GM21390 (cell line): ENCODE results near the gene SLC1A2.

Experiments
- ATAC-seq: cut with Tn5 transposase; IDR thresholded peaks from one replicate; pipeline ENCODE4 v1.9.1; 2021; ENCODE audit not compliant: unreplicated experiment

SLC1A2 gene

GRCh38 chr11:35419184-35419829 is at the start of gene SLC1A2:
Gene SLC1A2, minus strand, starts transcription at chr11:35419558. Its CDS starts 592 bp downstream, at chr11:35418966.
- ATAC-seq = no peak

DNA sequence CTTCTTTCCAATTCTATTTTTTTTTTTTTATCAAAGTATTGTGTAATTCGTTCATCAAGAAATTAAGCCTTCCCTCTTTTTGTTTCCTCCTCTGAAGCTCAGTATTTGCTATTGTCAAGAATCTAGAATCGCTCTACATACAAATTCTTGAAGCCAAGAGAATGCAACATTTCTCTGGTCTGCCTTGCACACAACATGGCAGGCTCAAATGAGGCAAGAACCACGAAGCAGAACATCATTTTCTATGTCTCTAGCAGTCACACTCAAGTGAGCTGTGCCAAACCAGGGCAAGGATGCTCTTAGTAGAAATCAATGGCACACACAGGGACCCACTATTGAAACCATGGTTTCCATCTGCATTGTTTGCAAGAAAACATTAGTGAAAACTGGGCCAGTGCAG is 46.7 kb upstream of the SLC1A2 start:
- ATAC-seq = no peak

DNA sequence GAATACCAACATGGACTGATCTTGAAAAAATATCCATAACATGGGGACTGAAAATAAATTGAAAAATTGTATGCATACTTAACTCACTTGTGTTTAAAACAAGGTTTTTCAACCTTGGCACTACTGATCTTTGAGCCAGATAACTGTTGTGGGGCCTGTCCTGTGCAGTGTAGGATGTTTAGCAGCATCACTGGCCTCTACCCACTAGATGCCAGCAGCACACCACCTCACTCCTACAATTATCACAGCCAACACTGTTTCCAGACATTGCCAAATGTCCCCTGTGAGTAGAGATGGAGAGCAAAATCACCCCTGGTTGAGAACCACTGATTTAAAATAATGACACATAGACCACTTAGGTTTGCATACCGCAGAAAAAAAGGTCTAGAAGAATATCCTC is 45.0 kb upstream of the SLC1A2 start:
- no peak for ATAC-seq

- no peak for ATAC-seq
These were observed 44.0 kb upstream of the SLC1A2 start for GRCh38 chr11:35463331-35463751.

DNA sequence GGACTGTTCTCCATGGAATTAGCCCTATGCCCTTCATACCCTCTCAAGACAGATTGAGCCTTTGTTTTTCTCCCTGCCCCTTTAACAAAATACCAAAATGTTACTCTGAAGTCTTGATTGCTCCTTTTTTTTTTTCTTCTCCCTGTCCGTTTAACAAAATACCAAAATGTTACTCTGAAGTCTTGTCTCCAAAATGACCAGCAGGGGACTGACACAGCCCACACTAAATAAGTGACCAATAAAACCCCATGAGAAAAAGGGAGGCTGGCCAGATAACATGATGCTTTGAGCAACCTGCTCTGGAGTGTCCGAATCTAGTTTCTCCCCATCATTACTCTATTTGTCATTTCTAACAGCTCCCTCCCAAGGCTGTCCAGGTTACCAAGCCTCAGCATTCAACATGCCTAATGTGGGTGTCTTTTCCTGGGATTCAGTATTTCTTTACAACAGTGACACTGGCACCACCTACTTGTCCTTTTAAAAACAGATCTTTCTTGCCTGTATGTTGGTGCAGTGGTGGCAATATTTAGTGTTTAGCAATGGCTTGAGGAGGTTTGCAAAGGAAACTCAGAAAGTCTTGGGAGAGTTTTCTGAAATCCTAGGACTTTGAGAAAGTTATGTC is 42.7 kb upstream of the SLC1A2 start:
- no peak for ATAC-seq

- ATAC-seq = no peak
These were observed 40.1 kb upstream of the SLC1A2 start for GRCh38 chr11:35459489-35459888.

DNA sequence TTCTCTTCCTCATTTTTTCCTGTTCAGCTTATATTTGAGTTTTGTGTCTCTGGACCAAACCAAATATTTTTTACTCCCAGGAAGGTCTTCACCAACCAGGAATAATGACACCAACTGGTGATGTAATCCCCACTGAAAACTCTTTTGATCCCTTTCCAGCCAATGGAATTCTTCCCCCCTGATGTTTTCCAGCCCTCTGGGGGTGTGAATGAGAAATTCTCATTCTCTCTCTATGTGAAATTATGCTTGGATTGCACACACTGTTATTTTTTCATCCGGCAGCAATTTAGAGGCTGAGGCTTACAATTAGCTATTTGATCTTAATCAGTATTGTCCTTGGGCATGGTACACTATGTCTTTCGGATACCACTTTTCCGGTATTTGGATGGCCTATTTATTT is 39.5 kb upstream of the SLC1A2 start:
- ATAC-seq = no peak

- no peak for ATAC-seq
These were observed 35.0 kb upstream of the SLC1A2 start for GRCh38 chr11:35454362-35454761.

DNA sequence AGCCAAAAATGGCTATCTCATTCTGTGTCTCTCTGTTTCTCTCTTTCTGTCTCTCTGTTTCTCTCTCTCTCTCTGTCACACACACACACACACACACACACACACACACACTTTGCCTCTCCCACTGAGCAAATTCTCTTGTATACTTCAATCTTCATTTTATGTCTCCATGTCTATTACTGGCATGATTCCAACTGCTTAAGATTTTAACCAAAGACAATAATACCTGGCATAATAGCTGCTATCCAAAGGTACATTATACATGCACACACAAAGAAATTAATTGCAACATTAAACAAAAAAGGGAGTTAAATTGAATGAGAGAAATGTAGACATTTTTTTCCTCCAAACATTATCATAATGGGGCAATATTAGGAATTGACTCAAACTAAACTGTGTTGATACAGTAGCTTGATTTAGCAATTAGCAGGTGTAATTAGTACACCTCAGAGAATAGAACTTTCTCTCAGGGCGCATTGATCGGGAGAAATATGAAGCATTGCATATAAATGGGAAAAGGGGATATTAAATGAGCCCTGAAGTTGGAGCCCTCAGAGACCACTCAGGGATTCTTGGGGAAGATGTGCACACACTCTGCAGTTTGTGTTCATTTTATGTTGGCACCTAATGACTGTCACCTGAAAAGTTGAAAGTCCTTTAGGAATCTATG is 17.4 kb upstream of the SLC1A2 start:
- no peak for ATAC-seq

DNA sequence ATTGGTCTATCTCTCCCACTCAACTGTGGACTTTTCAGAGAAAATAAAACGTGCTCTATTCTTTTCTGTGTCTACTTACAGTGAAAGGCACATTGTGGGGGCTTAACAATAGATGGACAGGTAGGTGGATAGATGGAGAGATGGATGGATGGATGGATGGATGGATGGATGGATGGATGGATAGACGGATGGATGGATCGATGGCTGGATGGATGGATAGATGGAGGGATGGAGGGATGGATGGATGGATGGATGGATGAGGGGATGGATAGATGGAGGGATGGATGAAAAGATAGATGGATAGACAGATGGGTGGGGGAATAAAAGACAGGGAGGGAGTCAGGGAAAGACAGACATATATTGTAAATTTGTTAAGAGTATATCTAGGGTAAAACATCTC is 14.2 kb upstream of the SLC1A2 start:
- no peak for ATAC-seq

GRCh38 chr11:35432464-35432863 is 13.1 kb upstream of the SLC1A2 start:
- ATAC-seq = no peak

- ATAC-seq = no peak
These were observed 7.7 kb upstream of the SLC1A2 start for GRCh38 chr11:35427071-35427470.

- ATAC-seq = no peak
These were observed 7.0 kb upstream of the SLC1A2 start for GRCh38 chr11:35426351-35426750.

DNA sequence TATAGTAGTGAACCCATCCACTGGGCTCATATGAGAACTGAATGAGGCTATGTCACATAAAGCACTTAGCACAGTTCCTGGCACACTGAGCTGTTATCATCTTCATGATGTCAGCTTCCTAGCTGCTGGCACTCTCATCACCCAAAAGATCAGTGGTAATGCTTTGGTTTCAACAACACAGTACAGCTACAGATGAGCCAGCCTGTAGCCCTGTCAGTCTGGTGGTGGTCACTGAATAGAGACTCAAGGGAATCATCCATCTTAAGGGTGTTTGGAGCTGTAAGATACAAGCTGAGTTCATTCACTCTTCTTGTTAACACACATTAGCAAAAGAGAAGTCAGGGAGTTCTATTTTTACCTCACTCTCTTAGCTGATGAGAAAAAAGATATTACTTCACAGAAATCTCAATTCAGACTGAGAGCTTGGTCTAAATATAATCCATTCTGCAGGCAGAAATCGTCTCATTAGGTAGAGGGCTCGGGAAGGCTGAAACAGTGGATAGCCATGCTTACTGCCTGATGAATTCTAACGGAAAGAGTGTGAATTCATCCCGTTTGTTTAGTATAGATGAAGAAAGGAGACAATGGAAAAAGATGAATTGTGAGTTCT is 6.3 kb upstream of the SLC1A2 start:
- no peak for ATAC-seq

- no peak for ATAC-seq
These were observed 5.0 kb upstream of the SLC1A2 start for GRCh38 chr11:35424157-35424940.

DNA sequence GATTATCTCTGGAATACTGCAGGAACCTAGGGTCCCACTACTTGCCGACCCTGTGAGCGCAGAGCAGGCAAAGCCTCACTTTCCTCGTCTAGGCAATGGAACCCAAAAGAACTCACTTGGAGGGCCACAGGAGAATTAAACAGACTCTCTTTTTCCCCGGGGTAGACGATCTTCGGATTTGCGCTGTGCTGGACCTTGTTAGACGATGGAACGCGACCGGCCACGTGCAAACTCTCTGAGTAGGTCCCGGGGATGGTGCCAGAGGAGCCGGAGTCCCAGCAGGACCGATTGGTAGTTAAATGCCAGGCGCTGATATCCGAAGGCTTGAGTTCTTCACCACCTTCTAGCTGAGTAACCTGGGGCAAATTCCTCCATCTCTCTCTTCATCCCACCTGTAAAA is 1.0 kb upstream of the SLC1A2 start:
- no peak for ATAC-seq

DNA sequence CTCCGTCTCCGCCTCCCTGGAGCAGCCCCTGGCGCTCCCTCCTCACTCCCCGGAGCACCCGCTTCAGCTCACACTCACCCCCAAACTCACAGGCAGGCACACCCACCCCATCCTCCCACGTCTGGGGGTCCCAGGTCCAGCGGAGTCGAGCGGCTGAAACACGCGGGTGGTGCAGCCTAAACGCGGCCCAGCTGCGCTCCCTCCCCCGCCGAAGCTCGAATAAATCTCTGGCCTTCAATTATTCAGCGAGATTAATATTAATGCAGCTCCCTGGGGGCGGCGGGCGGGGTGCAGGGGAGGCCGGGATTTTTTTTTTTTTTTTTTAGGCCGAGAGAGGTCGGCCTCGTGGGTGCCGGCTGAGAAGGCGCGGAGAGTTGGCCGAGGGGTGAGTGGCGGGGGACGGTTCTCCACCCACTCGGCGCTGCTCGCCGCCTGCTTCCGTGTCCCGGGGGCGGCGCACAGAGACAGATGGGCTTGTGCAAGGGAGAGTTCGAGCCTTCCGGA is 524 bp upstream of the SLC1A2 start:
- no peak for ATAC-seq

GRCh38 chr11:35418282-35419183 is 825 bp downstream of the SLC1A2 start:
- no peak for ATAC-seq

- no peak for ATAC-seq
These were observed 3.9 kb downstream of the SLC1A2 start for GRCh38 chr11:35415487-35415886.

- ATAC-seq = no peak
These were observed 4.6 kb downstream of the SLC1A2 start for GRCh38 chr11:35414776-35415175.
